CD4-positive, alpha-beta T cell treated with Interleukin-2 at 100 ng/mL for 4 hours (primary cell): ENCODE results near the gene CGB1.
A peak's percentile ranks its signal among the peaks of the same experiment; 100 is the strongest.
"Not testable (repeated sequence)": the region's sequence is repeated elsewhere in the genome, so short reads cannot be mapped to it uniquely, and the experiment has no call there.

ENCODE experiments used
- DNase-seq: peaks from one replicate; pipeline ENCODE4 v3.0.0-alpha.2; 2020; ENCODE audit warnings: low spot score

The CGB1 gene

DNA sequence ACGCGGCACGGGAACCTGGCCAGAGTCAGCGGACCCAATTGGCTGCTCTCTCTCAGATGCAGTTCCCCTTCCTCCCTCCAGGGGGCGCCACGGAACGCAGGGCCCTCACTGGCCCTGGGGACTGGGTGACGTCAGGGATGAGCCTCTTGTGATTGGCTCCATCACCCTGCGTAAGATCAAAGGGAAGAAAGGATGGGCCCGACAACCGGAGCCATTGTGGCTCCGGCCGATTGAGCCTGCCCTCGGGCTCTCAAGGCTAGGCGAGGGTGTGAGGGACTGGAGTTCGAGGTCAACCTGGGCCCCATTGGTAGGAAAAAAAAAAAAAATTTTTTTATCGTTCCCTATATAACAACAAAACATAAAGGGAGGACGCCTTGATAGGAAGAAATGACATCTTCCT is at the start of gene CGB1:
CGB1 (minus strand) TSS at position 81 of the 400 bp plus-strand sequence. CDS start 184 bp downstream, outside the sequence.
- not testable (repeated sequence) for DNase-seq

- DNase-seq, result no peak
Observed at GRCh38 chr19:49086296-49086695, 49.6 kb upstream of the CGB1 start.

DNA sequence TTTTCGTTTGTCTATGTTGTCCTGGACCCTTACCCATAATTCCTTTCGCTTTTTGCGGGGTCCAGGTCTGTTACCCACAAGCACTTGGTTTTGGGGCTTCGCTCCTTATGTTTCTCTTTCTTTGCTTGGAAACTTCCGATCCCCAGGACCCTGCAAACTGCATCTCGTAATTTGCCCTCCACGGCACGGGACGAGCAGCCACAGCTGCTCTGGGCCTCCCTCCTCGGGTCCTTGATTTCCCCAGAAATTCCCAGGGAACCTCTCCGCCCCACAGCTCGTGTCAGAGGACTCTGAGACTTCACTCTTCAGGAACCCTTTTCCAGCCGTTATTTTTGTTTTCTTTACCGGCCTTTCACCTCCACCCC is 49.2 kb upstream of the CGB1 start:
- DNase-seq, result no peak

DNA sequence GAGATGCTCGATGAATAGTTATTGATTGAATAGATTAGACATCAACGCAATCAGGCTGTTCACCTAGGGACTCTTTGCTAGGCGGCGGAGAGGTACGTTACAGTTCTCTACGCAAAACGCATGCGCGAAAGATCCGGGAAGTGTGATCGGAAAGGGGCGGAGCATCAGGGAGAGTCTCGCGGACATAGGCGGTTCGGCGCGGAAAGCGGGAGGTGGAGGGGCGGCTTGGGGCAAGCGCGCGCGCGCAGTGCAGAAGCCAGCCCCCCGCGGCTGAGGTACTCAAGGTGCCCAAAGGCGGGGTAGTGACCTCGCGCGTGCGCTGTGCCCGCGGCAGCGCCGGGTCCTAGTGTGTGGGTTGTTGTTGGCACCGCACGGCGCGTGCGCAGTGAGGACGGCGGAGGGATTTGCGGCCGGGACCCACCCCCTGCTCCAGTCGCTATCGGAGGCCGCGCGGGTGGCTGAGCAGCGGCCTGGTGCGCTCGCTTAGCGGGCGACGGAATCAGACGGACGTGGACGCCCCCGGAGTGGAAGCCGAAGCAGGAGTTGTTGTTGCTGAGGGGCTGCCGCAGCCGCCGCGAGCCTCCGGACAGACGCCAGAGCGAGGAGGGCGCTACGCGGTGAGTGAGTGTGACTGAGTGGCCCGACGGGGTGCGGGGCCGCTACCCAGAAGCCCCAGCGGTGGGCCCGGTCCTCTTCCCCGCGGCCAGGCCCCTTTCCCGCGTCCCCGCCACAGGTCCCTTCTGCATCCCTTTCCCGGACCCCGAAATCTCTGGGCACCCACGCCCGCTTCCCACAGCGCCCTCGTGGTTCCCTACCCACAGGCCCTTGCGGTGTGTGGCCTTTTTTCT is 48.5 kb upstream of the CGB1 start, which contains the start of gene SNRNP70:
SNRNP70 (plus strand) TSS at position 432 of the 848 bp plus-strand sequence. CDS start 964 bp downstream, outside the sequence.
- peak; percentile 100 for DNase-seq

- DNase-seq, result no peak
Observed at GRCh38 chr19:49084206-49085019, 47.7 kb upstream of the CGB1 start.

DNA sequence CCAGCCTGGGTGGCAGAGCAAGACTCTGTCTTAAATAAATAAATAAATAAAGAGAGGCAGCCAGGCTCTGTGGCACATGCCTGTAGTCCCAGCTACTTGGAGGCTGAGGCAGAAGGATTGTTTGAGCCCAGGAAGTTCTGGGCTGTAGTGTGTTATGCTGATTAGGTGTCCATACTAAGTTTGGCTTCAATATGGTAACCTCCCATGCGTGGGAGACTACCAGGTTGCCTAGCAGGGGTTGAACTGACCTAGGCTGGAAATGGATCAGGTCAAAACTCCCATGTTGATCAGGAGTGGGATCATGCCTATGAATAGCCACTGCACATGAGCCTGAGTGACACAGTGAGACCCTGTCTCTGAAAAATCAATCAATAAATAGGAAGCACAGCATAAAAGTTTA is 44.6 kb upstream of the CGB1 start:
- DNase-seq, result no peak

- DNase-seq, result no peak
Observed at GRCh38 chr19:49080392-49080791, 43.7 kb upstream of the CGB1 start.

GRCh38 chr19:49074869-49075268 is 38.2 kb upstream of the CGB1 start:
- DNase-seq, result not testable (repeated sequence)

DNA sequence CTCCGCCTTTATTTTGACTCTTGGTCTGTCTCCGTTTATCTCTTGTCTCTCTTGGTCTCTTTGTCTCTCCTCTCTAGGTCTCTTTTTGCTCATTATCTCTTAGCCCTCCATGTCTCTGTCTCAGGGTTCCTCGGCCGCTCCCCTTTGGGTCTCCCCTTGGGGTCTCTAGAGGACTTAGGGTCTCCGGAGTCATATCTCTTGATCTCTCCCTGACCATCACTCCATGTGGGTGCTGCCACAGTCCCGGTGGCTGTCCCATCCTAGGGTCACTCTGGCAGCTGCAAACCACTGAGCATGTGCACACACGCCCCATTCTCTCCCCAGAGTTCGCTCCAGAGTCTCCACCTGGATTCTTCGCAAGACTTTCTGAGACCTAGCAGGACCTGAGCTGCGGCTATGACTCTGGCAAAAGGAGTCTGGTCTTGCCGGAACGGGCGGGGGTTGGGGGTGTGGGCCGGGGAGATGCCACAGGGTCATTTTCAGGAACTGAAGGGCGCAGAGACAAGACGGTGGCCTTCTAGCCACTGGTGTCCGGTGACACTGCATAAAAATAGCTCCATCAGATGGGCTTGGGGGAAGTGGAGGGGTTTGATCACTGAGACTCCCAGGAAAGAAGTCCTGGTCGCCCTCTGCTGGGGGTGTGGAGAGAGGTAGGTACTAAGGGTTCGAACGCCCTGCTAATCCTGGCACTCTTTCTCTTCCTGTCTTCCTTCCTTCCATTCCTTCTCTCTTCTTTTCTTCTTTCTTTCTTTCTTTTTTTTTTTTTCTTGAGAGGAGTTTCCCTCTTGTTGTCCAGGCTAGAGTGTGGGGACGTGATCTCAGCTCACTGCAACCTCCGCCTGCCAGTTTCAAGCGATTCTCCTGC is 37.1 kb upstream of the CGB1 start:
- DNase-seq, result no peak

DNA sequence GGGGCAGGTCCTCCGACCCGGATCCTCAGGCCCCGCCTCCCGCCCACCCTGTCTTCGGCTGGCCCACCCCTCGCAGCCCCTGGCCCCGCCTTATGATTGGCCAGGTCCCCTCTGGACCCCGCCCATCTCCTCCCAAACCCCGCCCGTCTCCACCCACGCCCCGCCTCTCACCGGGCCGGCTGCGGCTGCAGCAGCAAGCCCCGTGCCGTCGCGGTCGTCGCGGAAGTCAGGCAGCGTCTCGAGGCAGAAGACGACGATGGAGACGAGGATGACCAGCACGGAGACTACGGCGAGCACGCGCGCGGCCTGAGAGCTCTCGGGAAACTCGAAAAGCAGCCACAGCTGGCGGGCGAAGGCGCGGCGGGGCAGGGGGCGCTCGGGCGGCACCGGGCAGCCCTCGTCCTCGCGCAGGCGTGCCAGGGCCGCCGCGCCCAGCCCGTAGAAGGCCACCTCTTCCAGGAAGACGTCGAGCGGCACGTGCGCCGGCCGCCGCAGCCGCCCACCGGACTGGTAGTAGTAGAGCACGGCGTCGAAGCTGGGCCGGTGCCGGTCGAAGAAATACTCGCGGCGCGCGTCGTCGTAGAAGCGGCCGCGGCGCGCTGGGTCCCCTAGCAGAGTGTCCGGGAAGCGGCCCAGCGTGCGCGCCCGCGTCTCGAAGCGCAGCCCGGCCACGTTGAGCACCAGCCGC is 35.3 kb upstream of the CGB1 start:
- no peak for DNase-seq

DNA sequence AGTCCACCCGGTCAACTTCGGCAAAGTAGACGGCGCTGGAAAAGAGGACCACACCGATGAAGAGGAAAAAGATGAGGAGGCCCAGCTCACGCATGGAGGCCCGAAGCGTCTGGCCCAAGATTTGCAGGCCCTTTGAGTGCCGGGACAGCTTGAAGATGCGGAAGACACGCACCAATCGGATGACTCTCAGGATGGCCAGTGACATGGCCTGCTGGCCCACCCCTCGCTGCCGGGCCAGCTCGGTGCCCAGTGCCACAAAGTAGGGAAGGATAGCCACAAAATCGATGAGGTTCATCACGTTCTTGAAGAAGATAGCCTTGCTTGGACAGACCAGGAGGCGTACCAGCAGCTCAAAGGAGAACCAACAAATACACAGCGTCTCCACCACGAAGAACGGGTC is 33.7 kb upstream of the CGB1 start:
- DNase-seq, result no peak

DNA sequence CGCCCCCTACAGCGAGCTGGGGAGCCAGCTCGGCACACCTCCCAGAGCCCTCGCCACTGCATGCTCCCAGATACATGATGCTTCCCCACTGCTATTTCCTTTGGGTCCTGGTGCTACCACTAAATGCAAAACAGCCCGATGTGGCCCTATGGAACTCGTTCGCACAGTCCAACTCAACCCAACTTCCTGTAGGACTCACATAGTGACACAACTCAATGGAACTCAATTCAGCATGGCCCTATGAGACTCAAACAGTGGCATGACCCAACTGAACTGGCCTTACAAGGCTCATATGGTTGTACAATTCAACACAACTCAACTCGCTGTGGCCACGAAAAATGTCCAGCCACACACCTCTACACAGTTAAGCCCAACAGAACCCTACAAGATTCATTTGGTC is 32.3 kb upstream of the CGB1 start:
- no peak for DNase-seq

- DNase-seq, result no peak
Observed at GRCh38 chr19:49067554-49067953, 30.9 kb upstream of the CGB1 start.

- no peak for DNase-seq
Observed at GRCh38 chr19:49065905-49066512, 29.3 kb upstream of the CGB1 start.

DNA sequence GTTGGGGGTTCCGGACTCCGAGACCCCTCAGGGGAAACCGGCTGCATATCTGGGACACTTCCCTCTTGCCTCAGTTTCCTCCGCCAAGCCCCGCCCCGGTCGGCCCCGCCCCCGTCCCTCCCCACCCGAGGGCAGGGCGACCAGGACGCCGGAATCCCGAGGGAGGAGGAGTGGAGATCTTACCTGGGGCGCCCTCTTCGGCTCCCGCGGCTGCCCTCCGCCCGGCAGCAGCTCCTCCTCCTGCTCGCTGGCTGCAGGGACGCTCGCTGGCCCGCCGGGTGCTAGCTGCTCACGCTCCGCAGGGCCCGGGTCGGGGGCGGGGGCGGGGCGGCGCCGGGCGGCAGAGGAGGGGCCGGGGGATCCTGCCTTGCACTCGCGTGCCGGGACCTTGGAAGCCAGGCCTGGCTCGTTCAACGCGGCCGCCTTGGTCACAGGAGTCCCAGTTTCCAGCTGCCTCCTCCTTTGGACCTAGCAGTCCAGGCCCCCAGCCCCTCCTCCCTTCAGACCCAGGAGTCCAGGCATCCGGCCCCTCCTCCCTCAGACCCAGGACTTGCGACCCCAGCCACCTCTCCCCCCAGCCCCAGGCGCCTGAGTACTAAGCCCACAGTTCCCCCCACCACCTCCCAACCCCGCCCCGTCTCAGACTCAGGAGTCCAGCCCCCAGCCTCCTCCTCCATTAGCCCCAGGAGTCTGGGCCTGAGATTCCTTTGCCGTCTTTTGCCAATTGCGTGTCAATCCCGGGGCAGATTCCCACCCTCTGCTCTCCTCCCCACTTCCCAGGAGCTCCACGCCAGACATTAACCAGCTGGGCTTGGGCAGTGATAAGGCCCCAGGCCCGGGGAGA is 28.3 kb upstream of the CGB1 start, which contains the start of gene NTF4:
NTF4 (minus strand) TSS at position 51 of the 844 bp plus-strand sequence. CDS start 2,821 bp downstream, outside the sequence.
- no peak for DNase-seq

DNA sequence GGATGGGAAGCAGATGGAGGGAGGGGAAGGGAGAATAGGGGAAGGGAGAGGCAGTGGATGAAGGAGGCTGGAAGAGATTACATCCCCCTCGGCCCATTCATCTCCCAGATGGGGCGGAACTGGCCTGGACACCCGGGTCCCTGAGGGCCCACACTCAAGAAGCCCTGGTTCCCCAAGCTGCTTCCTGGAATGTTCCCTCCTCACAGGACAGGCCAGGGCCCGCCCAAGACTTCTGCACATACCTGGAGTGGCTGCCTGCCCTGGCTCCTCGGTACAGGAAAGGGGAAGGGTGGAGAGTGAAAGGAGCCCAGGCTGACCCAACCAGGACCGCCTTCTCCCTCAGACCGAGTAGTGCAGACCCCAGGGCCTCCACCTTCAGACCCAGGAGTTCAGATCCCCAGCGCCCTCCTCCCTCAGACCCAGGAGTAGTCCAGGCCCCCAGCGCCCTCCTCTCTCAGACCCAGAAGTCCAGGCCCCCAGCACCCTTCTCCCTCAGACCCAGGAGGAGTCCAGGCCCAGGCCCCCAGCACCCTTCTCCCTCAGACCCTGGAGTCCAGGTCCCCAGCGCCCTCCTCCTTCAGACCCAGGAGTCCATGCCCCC is 27.4 kb upstream of the CGB1 start:
- DNase-seq, result no peak

DNA sequence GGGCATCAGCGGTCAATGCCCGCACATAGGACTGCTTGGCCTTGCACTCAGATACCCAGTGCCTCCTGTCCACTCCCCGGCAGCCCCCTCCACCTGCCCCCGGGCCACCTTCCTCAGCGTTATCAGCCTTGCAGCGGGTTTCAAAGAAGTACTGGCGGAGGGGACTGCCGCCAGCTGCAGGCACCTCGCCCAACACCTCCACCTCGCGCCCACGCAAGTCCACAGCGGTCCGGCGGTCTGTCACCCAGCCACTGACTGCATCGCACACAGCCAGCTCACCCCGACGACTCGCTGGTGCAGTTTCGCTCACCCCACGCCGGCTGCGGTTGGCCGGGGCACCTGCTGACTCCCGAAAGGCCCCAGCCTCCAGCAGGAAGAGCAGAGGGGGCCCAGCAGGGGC is 24.8 kb upstream of the CGB1 start:
- DNase-seq, result no peak

- DNase-seq, result no peak
Observed at GRCh38 chr19:49061000-49061399, 24.3 kb upstream of the CGB1 start.

- DNase-seq, result no peak
Observed at GRCh38 chr19:49059053-49059452, 22.4 kb upstream of the CGB1 start.

DNA sequence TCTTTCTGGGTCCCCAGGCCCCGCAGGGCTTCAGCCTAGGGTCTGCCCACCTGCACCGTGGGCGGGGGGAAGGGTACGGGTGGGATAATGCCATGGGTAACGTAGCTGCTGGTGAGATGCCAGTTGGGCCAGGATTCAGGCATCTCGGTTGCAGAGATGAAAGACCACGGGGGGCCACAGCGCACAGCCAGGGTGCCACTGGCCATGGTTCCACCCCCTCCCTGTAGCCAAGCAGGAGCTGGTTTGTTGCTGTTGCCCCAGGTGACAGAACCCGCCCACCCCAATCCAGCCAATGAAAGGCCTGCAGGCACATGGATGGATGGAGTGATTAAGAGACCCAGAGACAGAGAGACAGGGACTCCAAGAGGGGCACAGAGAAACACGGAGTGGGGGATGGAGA is 21.9 kb upstream of the CGB1 start:
- DNase-seq, result no peak
